ENCODE data around the gene CSMD2. TPM values are rescaled to one million over a fixed set of nuclear protein-coding genes. Genes with fewer than 3 reads are reported as not detected.
A peak's percentile ranks its signal among the peaks of the same experiment; 100 is the strongest.

CSMD2 gene
- total and polyA plus RNA-seq, 2 donors (not counting 1 experiment from before 2014, with no cell fraction given), result 2.2 to 7.6 TPM

DNA sequence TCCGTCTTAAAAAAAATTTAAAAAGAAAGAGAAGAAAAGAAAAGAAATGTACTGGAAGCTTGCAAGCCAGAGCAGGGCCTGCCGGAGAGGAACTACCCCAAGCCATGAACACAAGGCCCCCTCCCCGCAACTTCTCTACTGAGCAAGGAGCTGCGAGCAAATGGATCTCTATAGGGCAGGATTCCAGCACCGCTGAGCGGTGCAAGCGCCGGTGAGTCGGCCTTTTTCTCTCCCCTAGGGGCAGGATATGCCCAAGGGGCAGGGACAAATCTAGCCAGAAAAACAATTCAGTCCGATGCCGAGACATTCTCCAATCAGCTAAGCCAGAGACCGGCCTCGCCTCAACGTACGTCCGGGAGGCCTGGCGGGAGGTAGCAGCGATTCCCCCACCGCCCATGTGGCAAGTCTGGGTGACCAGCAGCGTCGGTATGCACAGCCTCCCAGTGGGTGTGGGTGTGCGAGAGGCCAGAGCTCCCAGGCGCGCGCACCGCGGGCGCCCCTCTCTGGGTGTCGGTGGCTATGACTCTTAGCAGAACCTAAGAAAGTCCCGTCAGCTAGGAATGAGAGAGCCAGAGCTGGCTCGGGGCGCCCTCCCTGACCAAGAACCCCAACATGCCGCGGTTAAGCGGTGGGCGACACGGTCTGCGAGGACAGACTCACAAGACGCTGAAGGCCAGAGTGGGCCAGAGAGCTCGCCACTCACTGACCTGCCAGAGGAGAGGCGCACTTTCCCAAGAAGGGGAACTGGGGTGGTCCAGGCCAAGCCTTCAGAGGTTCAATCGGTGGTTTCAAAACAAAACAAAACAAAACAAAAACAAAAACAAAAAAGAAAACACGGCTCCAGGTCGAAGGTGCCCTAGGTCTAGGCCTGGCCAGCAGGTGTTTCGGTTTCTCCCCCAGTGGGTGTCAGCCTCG is 1.9 kb downstream of the CSMD2 start:
- Histone ChIP-seq H3K27ac (ENCODE audit: insufficient read depth, low read length) (peak overlapping the region; percentile 40), H3K4me2 (ENCODE audit: extremely low read depth, insufficient read depth, low read length) (peak overlapping the region; percentile 90), H3K9me3 (ENCODE audit: control insufficient read depth, insufficient read depth, low read depth, low read length) (no peaks in the 10 kb centered on the region), H3K79me2 (ENCODE audit: control insufficient read depth, insufficient read depth, low read length) (peaks cover 2% of the 10 kb centered on the region), H3K9ac (ENCODE audit: insufficient read depth, low read length) (peak overlapping the region; percentile 51), H4K20me1 (ENCODE audit: control insufficient read depth, extremely low read depth, insufficient read depth, low read length) (no peaks in the 10 kb centered on the region), H3K4me3 (replicated peaks in 1 of 4; ENCODE audit: control extremely low read depth in 1 of 4, insufficient read depth in 1 of 4, low read depth in 3 of 4, low read length in 4 of 4) (peak overlapping the region; percentile 5 to 80 (median 68)), H3K4me1 (ENCODE audit: control insufficient read depth, extremely low read depth, insufficient read depth, low read length) (peaks cover 5% of the 10 kb centered on the region), H3K27me3 (ENCODE audit: control insufficient read depth, insufficient read depth, low read length) (no peaks in the 10 kb centered on the region), H2AFZ (ENCODE audit: low read length) (peak overlapping the region; percentile 35), H3K36me3 (ENCODE audit: control insufficient read depth, insufficient read depth, low read length) (no peaks in the 10 kb centered on the region)
- TF ChIP-seq, protein P1, sequence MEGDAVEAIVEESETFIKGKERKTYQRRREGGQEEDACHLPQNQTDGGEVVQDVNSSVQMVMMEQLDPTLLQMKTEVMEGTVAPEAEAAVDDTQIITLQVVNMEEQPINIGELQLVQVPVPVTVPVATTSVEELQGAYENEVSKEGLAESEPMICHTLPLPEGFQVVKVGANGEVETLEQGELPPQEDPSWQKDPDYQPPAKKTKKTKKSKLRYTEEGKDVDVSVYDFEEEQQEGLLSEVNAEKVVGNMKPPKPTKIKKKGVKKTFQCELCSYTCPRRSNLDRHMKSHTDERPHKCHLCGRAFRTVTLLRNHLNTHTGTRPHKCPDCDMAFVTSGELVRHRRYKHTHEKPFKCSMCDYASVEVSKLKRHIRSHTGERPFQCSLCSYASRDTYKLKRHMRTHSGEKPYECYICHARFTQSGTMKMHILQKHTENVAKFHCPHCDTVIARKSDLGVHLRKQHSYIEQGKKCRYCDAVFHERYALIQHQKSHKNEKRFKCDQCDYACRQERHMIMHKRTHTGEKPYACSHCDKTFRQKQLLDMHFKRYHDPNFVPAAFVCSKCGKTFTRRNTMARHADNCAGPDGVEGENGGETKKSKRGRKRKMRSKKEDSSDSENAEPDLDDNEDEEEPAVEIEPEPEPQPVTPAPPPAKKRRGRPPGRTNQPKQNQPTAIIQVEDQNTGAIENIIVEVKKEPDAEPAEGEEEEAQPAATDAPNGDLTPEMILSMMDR (conservative IDR thresholded peaks at IDR 0.05 in 1 of 2, IDR thresholded peaks at IDR 0.05 in 1 of 2; ENCODE audit: low read depth in 1 of 2, low read length in 2 of 2), result peak; percentile 53 to 94
- TF ChIP-seq EZH2 (IDR thresholded peaks at IDR 0.05; ENCODE audit: low read length, missing control alignments), result no peak
- peak; percentile 59 to 98 for DNase-seq (ENCODE audit: low read depth in 2 of 2)

DNA sequence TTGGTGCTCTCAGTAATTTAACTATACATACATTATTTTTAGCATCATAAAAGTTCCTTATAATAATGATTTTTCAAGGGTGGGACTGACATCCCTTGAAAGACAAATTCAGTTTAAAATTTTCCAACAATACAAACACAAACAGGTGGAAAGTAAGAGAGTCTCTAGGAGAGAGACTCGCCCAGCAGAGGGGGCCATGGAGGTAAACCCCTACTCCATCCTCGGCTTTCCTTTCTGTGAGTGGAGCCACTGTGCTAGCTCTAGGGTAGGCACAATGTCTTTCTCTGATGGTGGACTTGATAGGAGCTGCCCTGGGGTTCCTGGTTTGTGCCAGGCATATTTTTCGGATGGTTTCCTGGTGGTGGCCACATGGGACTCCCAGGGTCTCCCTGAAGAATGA is 8.3 kb downstream of the CSMD2 start:
- Histone ChIP-seq H3K4me1 (ENCODE audit: control insufficient read depth, extremely low read depth, insufficient read depth, low read length) (no peaks in the 10 kb centered on the region), H4K20me1 (ENCODE audit: control insufficient read depth, extremely low read depth, insufficient read depth, low read length) (no peaks in the 10 kb centered on the region), H3K27me3 (ENCODE audit: control insufficient read depth, insufficient read depth, low read length) (no peaks in the 10 kb centered on the region), H3K79me2 (ENCODE audit: control insufficient read depth, insufficient read depth, low read length) (no peaks in the 10 kb centered on the region), H3K4me3 (replicated peaks in 1 of 4; ENCODE audit: control extremely low read depth in 1 of 4, insufficient read depth in 1 of 4, low read depth in 3 of 4, low read length in 4 of 4) (no peak overlapping the region), H3K4me2 (ENCODE audit: extremely low read depth, insufficient read depth, low read length) (no peak overlapping the region), H3K9me3 (ENCODE audit: control insufficient read depth, insufficient read depth, low read depth, low read length) (no peaks in the 10 kb centered on the region), H2AFZ (ENCODE audit: low read length) (no peak overlapping the region), H3K27ac (ENCODE audit: insufficient read depth, low read length) (no peak overlapping the region), H3K9ac (ENCODE audit: insufficient read depth, low read length) (no peak overlapping the region), H3K36me3 (ENCODE audit: control insufficient read depth, insufficient read depth, low read length) (no peaks in the 10 kb centered on the region)
- no peak for DNase-seq (ENCODE audit: low read depth in 2 of 2)
- TF ChIP-seq, protein P1 (conservative IDR thresholded peaks at IDR 0.05 in 1 of 2, IDR thresholded peaks at IDR 0.05 in 1 of 2; ENCODE audit: low read depth in 1 of 2, low read length in 2 of 2), result no peak
- no peak for TF ChIP-seq EZH2 (IDR thresholded peaks at IDR 0.05; ENCODE audit: low read length, missing control alignments)

GRCh38 chr1:34155860-34156259 is 9.2 kb downstream of the CSMD2 start:
- Histone ChIP-seq H4K20me1 (ENCODE audit: control insufficient read depth, extremely low read depth, insufficient read depth, low read length) (no peaks in the 10 kb centered on the region), H3K4me3 (replicated peaks in 1 of 4; ENCODE audit: control extremely low read depth in 1 of 4, insufficient read depth in 1 of 4, low read depth in 3 of 4, low read length in 4 of 4) (no peak overlapping the region), H3K4me1 (ENCODE audit: control insufficient read depth, extremely low read depth, insufficient read depth, low read length) (no peaks in the 10 kb centered on the region), H3K79me2 (ENCODE audit: control insufficient read depth, insufficient read depth, low read length) (no peaks in the 10 kb centered on the region), H3K36me3 (ENCODE audit: control insufficient read depth, insufficient read depth, low read length) (no peaks in the 10 kb centered on the region), H3K27ac (ENCODE audit: insufficient read depth, low read length) (no peak overlapping the region), H3K27me3 (ENCODE audit: control insufficient read depth, insufficient read depth, low read length) (no peaks in the 10 kb centered on the region), H3K4me2 (ENCODE audit: extremely low read depth, insufficient read depth, low read length) (no peak overlapping the region), H3K9me3 (ENCODE audit: control insufficient read depth, insufficient read depth, low read depth, low read length) (no peaks in the 10 kb centered on the region), H2AFZ (ENCODE audit: low read length) (no peak overlapping the region), H3K9ac (ENCODE audit: insufficient read depth, low read length) (no peak overlapping the region)
- no peak for TF ChIP-seq EZH2 (IDR thresholded peaks at IDR 0.05; ENCODE audit: low read length, missing control alignments)
- TF ChIP-seq, protein P1 (conservative IDR thresholded peaks at IDR 0.05 in 1 of 2, IDR thresholded peaks at IDR 0.05 in 1 of 2; ENCODE audit: low read depth in 1 of 2, low read length in 2 of 2), result no peak
- DNase-seq (ENCODE audit: low read depth in 2 of 2), result peak in 1 of 2 donors; percentile 41
